Panc1 (cell line): ENCODE measurements around the gene PLCB1.

ENCODE experiments used
- CTCF ChIP-seq: fragments of 450-650 bp; IDR thresholded peaks from 2 replicates; pipeline ENCODE4 v1.5.1; 2017; ENCODE audit warnings: mild to moderate bottlenecking
- POLR2AphosphoS5 ChIP-seq: IDR thresholded peaks from 2 replicates; pipeline ENCODE4 v1.6.1; 2012; ENCODE audit warnings: mild to moderate bottlenecking, low read depth, low read length, moderate library complexity
- TCF7L2 ChIP-seq: IDR thresholded peaks from 2 replicates; pipeline ENCODE4 v1.6.1; 2011; ENCODE audit warnings: mild to moderate bottlenecking, low read depth, low read length, inconsistent platforms

GRCh38 chr20:8353512-8353911 lies 221.4 kb downstream of the PLCB1 start:
- no peak for TF ChIP-seq POLR2AphosphoS5
- no peak for TF ChIP-seq CTCF
- no peak for TF ChIP-seq TCF7L2
